IPS-20b (cell line): Measurements from ENCODE around the gene GFM1.

ENCODE experiments used
- H3K27ac ChIP-seq: one replicate; pipeline ENCODE4 v1.5.1; 2013; ENCODE audit warnings: low read length
- H3K27me3 ChIP-seq: 2 replicates; pipeline ENCODE4 v1.6.1; 2013; ENCODE audit warnings: mild to moderate bottlenecking, low read length, inconsistent platforms; ENCODE audit not compliant: insufficient read depth
- H3K36me3 ChIP-seq: 2 replicates; pipeline ENCODE4 v1.6.1; 2013; ENCODE audit warnings: low read depth, mild to moderate bottlenecking, inconsistent platforms, low read length, moderate library complexity; ENCODE audit not compliant: insufficient read depth
- H3K4me1 ChIP-seq: 2 replicates; pipeline ENCODE4 v1.6.1; 2013; ENCODE audit warnings: mild to moderate bottlenecking, control low read depth, inconsistent platforms, low read length, moderate library complexity; ENCODE audit not compliant: insufficient read depth
- H3K4me3 ChIP-seq: 2 replicates; pipeline ENCODE4 v1.5.1; 2013; ENCODE audit warnings: mild to moderate bottlenecking, low read length, inconsistent platforms
- H3K9ac ChIP-seq: 2 replicates; pipeline ENCODE4 v1.6.1; 2013; ENCODE audit warnings: low read depth, mild to moderate bottlenecking, inconsistent platforms, low read length, moderate library complexity
- H3K9me3 ChIP-seq: 2 replicates; pipeline ENCODE4 v1.6.1; 2013; ENCODE audit warnings: mild to moderate bottlenecking, low read depth, low read length, inconsistent platforms; ENCODE audit not compliant: insufficient read depth

GFM1 gene

GRCh38 chr3:158652463-158652862 is 8.1 kb downstream of the GFM1 start:
- Histone ChIP-seq H3K9me3 (no peaks in the 10 kb centered on the region), H3K4me1 (no peaks in the 10 kb centered on the region), H3K36me3 (peaks cover 87% of the 10 kb centered on the region), H3K27ac (no peak overlapping the region), H3K27me3 (no peaks in the 10 kb centered on the region), H3K4me3 (no peak overlapping the region), H3K9ac (no peak overlapping the region)

GRCh38 chr3:158658889-158659288 is 14.6 kb downstream of the GFM1 start:
- Histone ChIP-seq H3K9ac (no peak overlapping the region), H3K9me3 (no peaks in the 10 kb centered on the region), H3K4me1 (no peaks in the 10 kb centered on the region), H3K36me3 (peaks cover 91% of the 10 kb centered on the region), H3K27ac (no peak overlapping the region), H3K27me3 (no peaks in the 10 kb centered on the region), H3K4me3 (no peak overlapping the region)

- no peak overlapping the region for H3K27ac ChIP-seq
- H3K9me3 ChIP-seq, result no peaks in the 10 kb centered on the region
- no peaks in the 10 kb centered on the region for H3K4me1 ChIP-seq
- no peak overlapping the region for H3K9ac ChIP-seq
- no peak overlapping the region for H3K4me3 ChIP-seq
- H3K27me3 ChIP-seq, result no peaks in the 10 kb centered on the region
- H3K36me3 ChIP-seq, result peaks cover 91% of the 10 kb centered on the region
Measured at GRCh38 chr3:158659454-158660237, 15.3 kb downstream of the GFM1 start.

GRCh38 chr3:158660711-158661110 is 16.4 kb downstream of the GFM1 start:
- Histone ChIP-seq H3K27me3 (no peaks in the 10 kb centered on the region), H3K4me3 (no peak overlapping the region), H3K27ac (no peak overlapping the region), H3K9me3 (no peaks in the 10 kb centered on the region), H3K9ac (no peak overlapping the region), H3K4me1 (no peaks in the 10 kb centered on the region), H3K36me3 (peaks cover 93% of the 10 kb centered on the region)

- H3K4me3 ChIP-seq, result no peak overlapping the region
- H3K27me3 ChIP-seq, result no peaks in the 10 kb centered on the region
- H3K4me1 ChIP-seq, result no peaks in the 10 kb centered on the region
- peaks cover 94% of the 10 kb centered on the region for H3K36me3 ChIP-seq
- H3K9me3 ChIP-seq, result no peaks in the 10 kb centered on the region
- H3K27ac ChIP-seq, result no peak overlapping the region
- H3K9ac ChIP-seq, result no peak overlapping the region
Measured at GRCh38 chr3:158663246-158663645, 18.9 kb downstream of the GFM1 start.

- Histone ChIP-seq H3K4me1 (no peaks in the 10 kb centered on the region), H3K27ac (no peak overlapping the region), H3K4me3 (no peak overlapping the region), H3K27me3 (no peaks in the 10 kb centered on the region), H3K9ac (no peak overlapping the region), H3K36me3 (peaks cover 90% of the 10 kb centered on the region), H3K9me3 (no peaks in the 10 kb centered on the region)
Measured at GRCh38 chr3:158663832-158664231, 19.5 kb downstream of the GFM1 start.

GRCh38 chr3:158666416-158666815 is 22.1 kb downstream of the GFM1 start:
- H3K9ac ChIP-seq, result no peak overlapping the region
- H3K4me1 ChIP-seq, result peaks cover 5% of the 10 kb centered on the region; the same call in 1 of the 2 replicates
- no peaks in the 10 kb centered on the region for H3K27me3 ChIP-seq
- H3K27ac ChIP-seq, result no peak overlapping the region
- no peak overlapping the region for H3K4me3 ChIP-seq
- peaks cover 74% of the 10 kb centered on the region for H3K36me3 ChIP-seq
- no peaks in the 10 kb centered on the region for H3K9me3 ChIP-seq

GRCh38 chr3:158668506-158668905 is 24.2 kb downstream of the GFM1 start:
- Histone ChIP-seq H3K9ac (no peak overlapping the region), H3K4me1 (peaks cover 7% of the 10 kb centered on the region), H3K9me3 (no peaks in the 10 kb centered on the region), H3K4me3 (no peak overlapping the region), H3K36me3 (peaks cover 53% of the 10 kb centered on the region), H3K27ac (no peak overlapping the region), H3K27me3 (no peaks in the 10 kb centered on the region)

GRCh38 chr3:158671821-158672214 is 27.5 kb downstream of the GFM1 start:
- Histone ChIP-seq H3K4me1 (peaks cover 7% of the 10 kb centered on the region), H3K9ac (peak overlapping the region; percentile 77), H3K4me3 (peak overlapping the region; percentile 75), H3K27me3 (no peaks in the 10 kb centered on the region), H3K27ac (no peak overlapping the region), H3K9me3 (no peaks in the 10 kb centered on the region), H3K36me3 (peaks cover 21% of the 10 kb centered on the region)

- Histone ChIP-seq H3K9ac (peak within 1 kb of the TSS; percentile 77), H3K27ac (no peak within 1 kb of the TSS), H3K27me3 (no peaks in the 10 kb centered on the region), H3K9me3 (no peaks in the 10 kb centered on the region), H3K4me3 (peak within 1 kb of the TSS; percentile 75), H3K4me1 (peaks cover 7% of the 10 kb centered on the region), H3K36me3 (peaks cover 15% of the 10 kb centered on the region)
Measured at GRCh38 chr3:158672215-158673176, 28.2 kb downstream of the GFM1 start, which contains the start of gene LXN. LXN (minus strand) TSS chr3:158672648; CDS start chr3:158672478, 170 bp downstream.

- H3K27ac ChIP-seq, result no peak overlapping the region
- H3K36me3 ChIP-seq, result 0 out of 2 replicates have a peak, but pooled peaks cover 9% of the 10 kb centered on the region
- H3K9ac ChIP-seq, result no peak overlapping the region
- H3K4me3 ChIP-seq, result no peak overlapping the region
- no peaks in the 10 kb centered on the region for H3K4me1 ChIP-seq
- no peaks in the 10 kb centered on the region for H3K27me3 ChIP-seq
- H3K9me3 ChIP-seq, result no peaks in the 10 kb centered on the region
Measured at GRCh38 chr3:158678687-158679086, 34.4 kb downstream of the GFM1 start.
